Central memory CD8-positive, alpha-beta T cell (primary cell): ENCODE data around the gene CDH10.

Experiments used
- ATAC-seq: fragments of 150-1000 bp; cut with Tn5 transposase; replicated peaks from 2 replicates; pipeline ENCODE4 v1.10.0; 2022; ENCODE audit warnings: mild to moderate bottlenecking, moderate FRiP score, moderate number of reproducible peaks; ENCODE audit not compliant: poor library complexity, severe bottlenecking; ENCODE audit errors: extremely low read depth
- DNase-seq, 2 donors: peaks; one replicate each; pipeline ENCODE4 v3.0.0; 2021; ENCODE audit warnings: low spot score in 2 of 2
- H3K27ac Mint-ChIP-seq: one replicate; pipeline ENCODE4 v1.8.0; 2022; ENCODE audit warnings: low read depth, mild to moderate bottlenecking, moderate library complexity, mixed read lengths
- H3K27me3 Mint-ChIP-seq: one replicate; pipeline ENCODE4 v1.8.0; 2022; ENCODE audit warnings: mixed read lengths
- H3K36me3 Mint-ChIP-seq: one replicate; pipeline ENCODE4 v1.8.0; 2022; ENCODE audit warnings: mild to moderate bottlenecking, moderate library complexity, mixed read lengths; ENCODE audit not compliant: insufficient read depth
- H3K4me1 Mint-ChIP-seq: one replicate; pipeline ENCODE4 v1.8.0; 2022; ENCODE audit warnings: mixed read lengths
- H3K4me3 Mint-ChIP-seq: one replicate; pipeline ENCODE4 v1.8.0; 2022; ENCODE audit warnings: mild to moderate bottlenecking, moderate library complexity, mixed read lengths
- H3K9me3 Mint-ChIP-seq: one replicate; pipeline ENCODE4 v1.8.0; 2022; ENCODE audit warnings: mixed read lengths

The CDH10 gene

DNA sequence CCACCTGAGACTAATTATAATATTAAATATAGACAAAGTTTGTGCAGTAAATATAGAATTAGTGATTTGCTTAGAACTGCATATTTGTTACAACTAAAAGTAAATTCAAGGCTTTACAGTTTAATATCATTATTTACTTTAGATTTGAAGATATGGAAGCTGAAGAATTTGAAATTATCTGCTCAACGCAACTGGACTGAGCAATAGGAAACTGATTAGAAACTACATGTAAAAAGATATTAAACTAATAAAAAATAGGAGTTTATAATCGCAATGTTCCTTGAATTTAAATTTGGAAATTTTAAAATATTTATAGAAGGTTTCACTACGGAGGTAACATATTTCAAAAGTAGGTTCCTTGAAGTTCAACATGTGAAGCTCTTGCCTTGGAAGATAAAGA, 55.2 kb downstream of the CDH10 start:
- ATAC-seq, result no peak
- peaks cover 15% of the 10 kb centered on the region for H3K9me3 Mint-ChIP-seq

DNA sequence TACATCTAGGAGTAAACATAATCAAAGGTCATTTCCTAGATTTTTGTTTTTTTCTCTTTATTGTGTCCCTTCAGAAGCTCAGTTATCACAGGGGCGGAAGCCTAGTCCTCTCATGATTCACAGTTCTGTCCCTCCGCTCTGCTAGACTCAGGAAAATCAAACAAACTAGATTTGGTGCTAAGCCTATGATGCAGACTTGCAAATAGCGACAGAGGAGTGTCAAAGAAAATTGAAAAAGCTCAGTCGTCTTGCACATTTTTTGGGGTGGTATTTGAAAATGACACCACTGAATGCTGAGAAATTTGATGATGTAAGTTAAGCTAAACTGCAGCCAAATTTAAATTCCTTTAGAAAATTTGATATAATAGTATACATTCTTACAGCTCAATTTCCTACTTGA, 59.0 kb downstream of the CDH10 start:
- H3K9me3 Mint-ChIP-seq, result peaks cover 18% of the 10 kb centered on the region
- H3K27ac Mint-ChIP-seq, result no peak overlapping the region
- H3K4me1 Mint-ChIP-seq, result no peaks in the 10 kb centered on the region
- ATAC-seq (no peak), DNase-seq (no peak)
- no peaks in the 10 kb centered on the region for H3K27me3 Mint-ChIP-seq
- peaks cover 3% of the 10 kb centered on the region for H3K36me3 Mint-ChIP-seq
- no peak overlapping the region for H3K4me3 Mint-ChIP-seq

More for the DNA sequence above, 55.2 kb downstream of the CDH10 start:
- Mint-ChIP-seq H3K4me3 (no peak overlapping the region), H3K36me3 (no peaks in the 10 kb centered on the region), H3K27ac (no peak overlapping the region), H3K27me3 (no peaks in the 10 kb centered on the region), H3K4me1 (no peaks in the 10 kb centered on the region)
- no peak for DNase-seq

- no peak overlapping the region for H3K27ac Mint-ChIP-seq
- H3K4me3 Mint-ChIP-seq, result no peak overlapping the region
- no peak for DNase-seq
- no peaks in the 10 kb centered on the region for H3K27me3 Mint-ChIP-seq
- no peak for ATAC-seq
- H3K4me1 Mint-ChIP-seq, result no peaks in the 10 kb centered on the region
- H3K36me3 Mint-ChIP-seq, result no peaks in the 10 kb centered on the region
- H3K9me3 Mint-ChIP-seq, result peaks cover 12% of the 10 kb centered on the region
These were observed 73.5 kb downstream of the CDH10 start for GRCh38 chr5:24571302-24571701.

DNA sequence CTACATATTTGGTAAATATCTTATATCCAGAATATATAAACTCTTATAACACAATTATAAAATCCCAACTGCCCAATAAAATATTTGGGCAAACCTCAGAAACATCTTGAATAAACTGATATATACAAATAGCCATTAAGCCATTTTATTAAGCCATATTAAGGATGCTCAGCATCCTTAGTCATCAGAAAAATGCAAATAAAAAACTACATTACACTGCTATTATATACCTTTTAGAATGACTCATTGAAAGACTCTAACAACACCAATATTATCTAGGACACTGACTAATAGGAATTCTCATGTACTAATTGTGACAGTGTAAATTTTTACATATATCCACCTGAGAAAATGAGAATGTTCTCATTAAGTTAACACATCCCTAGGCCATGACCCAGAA, 77.8 kb downstream of the CDH10 start:
- H3K36me3 Mint-ChIP-seq, result no peaks in the 10 kb centered on the region
- no peaks in the 10 kb centered on the region for H3K4me1 Mint-ChIP-seq

GRCh38 chr5:24555229-24555628, 89.5 kb downstream of the CDH10 start:
- Mint-ChIP-seq H3K27me3 (no peaks in the 10 kb centered on the region), H3K27ac (no peak overlapping the region), H3K36me3 (no peaks in the 10 kb centered on the region), H3K4me1 (no peaks in the 10 kb centered on the region), H3K4me3 (no peak overlapping the region), H3K9me3 (peaks cover 13% of the 10 kb centered on the region)
- ATAC-seq (no peak), DNase-seq (no peak)

More for the DNA sequence above, 77.8 kb downstream of the CDH10 start:
- no peak for ATAC-seq
- H3K4me3 Mint-ChIP-seq, result no peak overlapping the region
- no peak for DNase-seq
- no peak overlapping the region for H3K27ac Mint-ChIP-seq
- H3K27me3 Mint-ChIP-seq, result no peaks in the 10 kb centered on the region
- peaks cover 5% of the 10 kb centered on the region for H3K9me3 Mint-ChIP-seq

GRCh38 chr5:24547132-24547531, 97.6 kb downstream of the CDH10 start:
- Mint-ChIP-seq H3K9me3 (peaks cover 12% of the 10 kb centered on the region), H3K27me3 (no peaks in the 10 kb centered on the region), H3K36me3 (no peaks in the 10 kb centered on the region), H3K4me3 (no peak overlapping the region), H3K4me1 (no peaks in the 10 kb centered on the region), H3K27ac (no peak overlapping the region)
- ATAC-seq (no peak), DNase-seq (no peak)

DNA sequence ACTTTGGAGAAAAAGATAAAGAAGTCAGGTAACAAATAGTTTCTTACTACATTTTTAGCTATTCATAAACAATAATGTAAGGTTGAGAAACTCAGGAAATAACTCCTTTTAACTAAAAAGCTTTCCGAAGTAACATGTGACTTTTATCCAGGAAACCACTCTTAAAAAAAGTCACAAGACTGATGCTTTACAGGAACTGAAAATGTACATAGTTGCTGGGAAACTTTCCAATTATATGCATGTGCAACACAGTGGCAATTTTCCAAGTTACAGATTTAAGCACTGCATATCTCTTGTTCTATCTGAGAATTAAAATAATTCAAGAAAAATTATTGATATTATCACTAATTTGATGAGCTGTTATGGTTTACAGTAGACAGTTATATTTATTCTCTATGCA, 105.2 kb downstream of the CDH10 start:
- no peak for ATAC-seq
- H3K27me3 Mint-ChIP-seq, result no peaks in the 10 kb centered on the region
- no peaks in the 10 kb centered on the region for H3K4me1 Mint-ChIP-seq
- H3K4me3 Mint-ChIP-seq, result no peak overlapping the region
- no peaks in the 10 kb centered on the region for H3K9me3 Mint-ChIP-seq
- DNase-seq, result no peak
- no peaks in the 10 kb centered on the region for H3K36me3 Mint-ChIP-seq
- H3K27ac Mint-ChIP-seq, result no peak overlapping the region

- Mint-ChIP-seq H3K9me3 (no peaks in the 10 kb centered on the region), H3K36me3 (no peaks in the 10 kb centered on the region), H3K4me1 (no peaks in the 10 kb centered on the region), H3K4me3 (no peak overlapping the region), H3K27ac (no peak overlapping the region), H3K27me3 (no peaks in the 10 kb centered on the region)
- DNase-seq (no peak), ATAC-seq (no peak)
These were observed 106.4 kb downstream of the CDH10 start for GRCh38 chr5:24538346-24538745.

- Mint-ChIP-seq H3K27ac (no peak overlapping the region), H3K27me3 (no peaks in the 10 kb centered on the region), H3K9me3 (peaks cover 7% of the 10 kb centered on the region), H3K36me3 (no peaks in the 10 kb centered on the region), H3K4me1 (no peaks in the 10 kb centered on the region), H3K4me3 (no peak overlapping the region)
- DNase-seq, result no peak
- ATAC-seq, result no peak
These were observed 109.1 kb downstream of the CDH10 start for GRCh38 chr5:24535646-24536045.

DNA sequence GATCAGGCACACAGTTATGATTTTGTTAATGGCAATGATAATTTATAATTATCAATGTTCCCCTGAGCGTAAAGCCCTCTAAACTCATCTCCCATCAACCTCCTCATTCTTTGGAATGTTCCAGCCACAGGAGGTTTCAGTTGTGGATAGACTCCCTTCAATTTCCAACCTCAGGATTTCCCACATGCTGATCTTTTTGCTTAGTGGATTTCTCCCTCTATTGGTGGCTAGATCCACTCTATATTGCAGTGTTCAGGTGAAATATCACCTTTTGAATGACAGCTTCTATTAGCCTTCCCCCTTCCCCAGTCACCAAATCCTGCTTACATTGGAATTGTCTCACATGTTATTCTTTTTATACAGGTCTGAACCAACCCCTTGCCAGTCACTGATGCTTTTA, 113.9 kb downstream of the CDH10 start:
- ATAC-seq (no peak), DNase-seq (no peak)
- no peaks in the 10 kb centered on the region for H3K4me1 Mint-ChIP-seq
- no peak overlapping the region for H3K27ac Mint-ChIP-seq
- H3K4me3 Mint-ChIP-seq, result no peak overlapping the region
- no peaks in the 10 kb centered on the region for H3K36me3 Mint-ChIP-seq
- H3K27me3 Mint-ChIP-seq, result no peaks in the 10 kb centered on the region
- H3K9me3 Mint-ChIP-seq, result peaks cover 7% of the 10 kb centered on the region

GRCh38 chr5:24525414-24525813, 119.4 kb downstream of the CDH10 start:
- ATAC-seq (no peak), DNase-seq (no peak)
- Mint-ChIP-seq H3K9me3 (peaks cover 6% of the 10 kb centered on the region), H3K27ac (no peak overlapping the region), H3K4me3 (no peak overlapping the region), H3K36me3 (no peaks in the 10 kb centered on the region), H3K27me3 (no peaks in the 10 kb centered on the region), H3K4me1 (no peaks in the 10 kb centered on the region)

DNA sequence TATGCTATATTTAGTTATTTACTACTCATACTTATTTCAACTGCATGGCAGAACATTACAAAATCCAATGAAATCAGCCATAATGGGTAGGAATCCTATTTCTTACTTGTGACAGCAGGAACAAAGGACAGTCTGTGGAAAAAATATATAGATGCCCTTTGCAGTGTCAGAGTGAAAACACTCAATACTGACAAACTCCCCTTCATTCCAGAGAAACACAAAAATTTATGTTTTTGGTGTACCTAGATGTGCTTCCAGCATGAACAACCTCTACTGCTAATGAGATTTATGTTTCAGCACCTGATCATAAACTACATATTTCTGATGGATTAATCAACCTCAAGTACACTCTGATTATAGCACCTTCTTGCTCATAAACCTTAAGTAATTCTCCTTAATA, 132.4 kb downstream of the CDH10 start:
- Mint-ChIP-seq H3K4me3 (no peak overlapping the region), H3K27ac (no peak overlapping the region), H3K9me3 (peaks cover 29% of the 10 kb centered on the region), H3K36me3 (no peaks in the 10 kb centered on the region), H3K4me1 (no peaks in the 10 kb centered on the region), H3K27me3 (no peaks in the 10 kb centered on the region)
- no peak for DNase-seq
- ATAC-seq, result no peak

DNA sequence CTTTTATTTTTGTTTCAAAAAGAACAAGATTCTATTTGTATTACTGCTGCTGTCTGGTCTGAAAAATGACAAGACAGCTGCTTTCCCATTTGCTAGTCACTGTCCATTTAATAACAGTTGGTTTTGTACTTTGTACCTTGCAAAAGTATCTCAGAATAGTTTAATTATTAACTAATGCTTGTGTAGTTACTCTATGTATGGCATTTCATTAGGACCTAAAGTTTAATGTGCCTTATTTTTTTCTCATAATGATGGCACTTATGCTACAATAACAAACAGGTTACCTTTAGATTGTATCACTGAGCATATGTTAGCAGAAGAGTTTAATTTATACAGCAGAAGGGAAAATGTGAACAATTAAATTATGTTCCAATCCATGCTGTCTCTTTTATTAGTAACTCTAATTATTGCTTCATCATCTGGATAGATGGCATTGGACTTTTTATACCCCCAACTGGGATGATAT, 134.2 kb downstream of the CDH10 start:
- H3K27me3 Mint-ChIP-seq, result no peaks in the 10 kb centered on the region
- no peak overlapping the region for H3K27ac Mint-ChIP-seq
- H3K9me3 Mint-ChIP-seq, result peaks cover 23% of the 10 kb centered on the region
- H3K36me3 Mint-ChIP-seq, result no peaks in the 10 kb centered on the region
- ATAC-seq (no peak), DNase-seq (no peak)
- H3K4me3 Mint-ChIP-seq, result no peak overlapping the region
- no peaks in the 10 kb centered on the region for H3K4me1 Mint-ChIP-seq

- ATAC-seq (no peak), DNase-seq (no peak)
- Mint-ChIP-seq H3K4me3 (no peak overlapping the region), H3K36me3 (no peaks in the 10 kb centered on the region), H3K9me3 (peaks cover 20% of the 10 kb centered on the region), H3K27me3 (no peaks in the 10 kb centered on the region), H3K4me1 (no peaks in the 10 kb centered on the region), H3K27ac (no peak overlapping the region)
These were observed 134.8 kb downstream of the CDH10 start for GRCh38 chr5:24509943-24510342.
